ENCODE data around the gene ECD. TPM values are rescaled to one million over a fixed set of nuclear protein-coding genes. Genes with fewer than 3 reads are reported as not detected.

ECD gene
- 34.5 and 35.0 TPM in 2 replicates for total RNA-seq

- intact Hi-C loops (cut with micrococcal nuclease): loop anchor here (1.0 to 10.0 kb wide), 15 partner anchors 9 to 951 kb away; partner anchors contain the start of genes ANAPC16, ASCC1, CFAP70 and DNAJB12
Measured at GRCh38 chr10:73167783-73168464, at the start of gene ECD, which contains the start of gene FAM149B1. TSS of gene ECD (minus strand) at chr10:73168008. CDS start at chr10:73163937, 4,071 bp downstream. TSS of gene FAM149B1 (plus strand) at chr10:73168119. CDS start at chr10:73168340, 221 bp downstream.

GRCh38 chr10:73215749-73216148 lies 47.9 kb upstream of the ECD start:
- intact Hi-C loops (cut with micrococcal nuclease): no loop called here

- intact Hi-C loops (cut with micrococcal nuclease): loop anchor here (2.0 kb wide), 1 partner anchor 66 kb away; no protein-coding TSS in a partner anchor
Measured at GRCh38 chr10:73211106-73211811, 43.5 kb upstream of the ECD start.

GRCh38 chr10:73210395-73211105 lies 42.7 kb upstream of the ECD start:
- intact Hi-C loops (cut with micrococcal nuclease): loop anchor here (2.0 kb wide), 1 partner anchor 66 kb away; no protein-coding TSS in a partner anchor

- intact Hi-C loops (cut with micrococcal nuclease): loop anchor here (2.0 kb wide), 1 partner anchor 65 kb away; no protein-coding TSS in a partner anchor
Measured at GRCh38 chr10:73209705-73210104, 41.9 kb upstream of the ECD start.

- intact Hi-C loops (cut with micrococcal nuclease): no loop called here
Measured at GRCh38 chr10:73207883-73208282, 40.1 kb upstream of the ECD start.

GRCh38 chr10:73206385-73206784 lies 38.6 kb upstream of the ECD start:
- intact Hi-C loops (cut with micrococcal nuclease): no loop called here

- intact Hi-C loops (cut with micrococcal nuclease): no loop called here
Measured at GRCh38 chr10:73205890-73206289, 38.1 kb upstream of the ECD start.

- intact Hi-C loops (cut with micrococcal nuclease): no loop called here
Measured at GRCh38 chr10:73205081-73205480, 37.3 kb upstream of the ECD start.

GRCh38 chr10:73190188-73190587 lies 22.4 kb upstream of the ECD start:
- intact Hi-C loops (cut with micrococcal nuclease): no loop called here

- intact Hi-C loops (cut with micrococcal nuclease): no loop called here
Measured at GRCh38 chr10:73186266-73186665, 18.5 kb upstream of the ECD start.

- intact Hi-C loops (cut with micrococcal nuclease): no loop called here
Measured at GRCh38 chr10:73183667-73184281, 16.0 kb upstream of the ECD start.

GRCh38 chr10:73182568-73182967 lies 14.8 kb upstream of the ECD start:
- intact Hi-C loops (cut with micrococcal nuclease): no loop called here

- intact Hi-C loops (cut with micrococcal nuclease): no loop called here
Measured at GRCh38 chr10:73174148-73174925, 6.5 kb upstream of the ECD start.

GRCh38 chr10:73172867-73173266 lies 5.1 kb upstream of the ECD start:
- intact Hi-C loops (cut with micrococcal nuclease): no loop called here

GRCh38 chr10:73169320-73169719 lies 1.5 kb upstream of the ECD start:
- intact Hi-C loops (cut with micrococcal nuclease): loop anchor here (2.0 to 10.0 kb wide), 4 partner anchors 545 to 952 kb away; partner anchors contain the start of genes ANAPC16, ASCC1, MICU1 and SEC24C

GRCh38 chr10:73168465-73168803 lies 626 bp upstream of the ECD start:
- intact Hi-C loops (cut with micrococcal nuclease): loop anchor here (1.0 to 10.0 kb wide), 11 partner anchors 58 to 951 kb away; partner anchors contain the start of genes ANAPC16, ASCC1, CFAP70 and DNAJC9

- intact Hi-C loops (cut with micrococcal nuclease): loop anchor here (1.0 to 10.0 kb wide), 7 partner anchors 8 to 950 kb away; partner anchors contain the start of genes ANAPC16, ASCC1, DNAJB12 and MICU1
Measured at GRCh38 chr10:73167458-73167782, 388 bp downstream of the ECD start.

- intact Hi-C loops (cut with micrococcal nuclease): loop anchor here (1.0 to 10.0 kb wide), 7 partner anchors 8 to 950 kb away; partner anchors contain the start of genes ANAPC16, ASCC1, DNAJB12 and MICU1
Measured at GRCh38 chr10:73166972-73167371, 836 bp downstream of the ECD start.

- intact Hi-C loops (cut with micrococcal nuclease): loop anchor here (10.0 kb wide), 2 partner anchors 538 to 582 kb away; partner anchors contain the start of genes MICU1 and SEC24C
Measured at GRCh38 chr10:73163096-73163495, 4.7 kb downstream of the ECD start.

Data from T-helper 1 cell treated with Interleukin-12 subunit alpha and Interleukin-12 subunit beta and Interleukin-4 antibody, amounts not matched to agents 30 ng/mL and 1 ng/mL, for 36 hours (primary cell).